ENCODE data around the gene MMP11. TPM values are rescaled to one million over a fixed set of nuclear protein-coding genes. Genes with fewer than 3 reads are reported as not detected.

The MMP11 gene
- total and polyA plus RNA-seq, 8 donors, result 0.50 to 54.2 (median 2.2) TPM; not detected in 2

DNA sequence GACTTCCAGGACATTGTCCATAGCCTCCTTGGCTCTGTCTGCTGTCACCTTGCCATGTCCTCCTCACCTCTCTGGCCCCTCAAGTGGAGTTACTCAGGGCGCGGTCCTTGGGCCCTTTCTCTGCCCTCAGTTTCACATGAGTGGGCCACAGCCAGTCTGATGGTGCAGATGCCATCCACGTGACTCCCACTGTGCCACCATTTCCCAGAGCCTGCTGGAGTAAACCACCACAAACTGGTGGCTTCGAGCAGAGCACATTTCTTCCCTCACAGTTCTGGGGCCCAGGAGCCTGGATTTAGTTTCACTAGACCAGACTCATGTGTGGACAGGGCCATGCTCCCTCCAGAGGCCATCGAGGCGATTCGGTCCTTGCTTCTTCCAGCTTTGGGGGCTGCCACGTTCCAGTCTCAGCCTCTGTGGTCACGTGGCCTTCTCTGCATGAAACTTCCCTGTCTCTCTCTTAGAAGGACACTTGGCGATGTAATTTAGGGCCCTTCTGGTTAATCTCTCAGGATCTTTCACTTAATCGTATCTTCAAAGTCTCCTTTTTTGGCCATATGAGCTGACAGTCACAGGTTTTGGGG is 28.7 kb downstream of the MMP11 start:
- Histone ChIP-seq H3K27me3 (no peaks in the 10 kb centered on the region), H3K9me3 (no peaks in the 10 kb centered on the region), H3K4me1 (no peaks in the 10 kb centered on the region), H3K36me3 (peaks cover 72 to 99% (median 94%) of the 10 kb centered on the region in 4 donors), H3K4me3 (no peak overlapping the region), H3K27ac (no peak overlapping the region)
- WGBS, 5 donors, result 90 to 94% (median 91%) methylated on average over 10 to 11 of the region's 11 CpGs
- intact Hi-C loops (cut with DNase I; ENCODE audit: low total_unique reads), result no loop called here
- peak in 1 of 2 donors; percentile 0 for DNase-seq
- TF ChIP-seq POLR2AphosphoS5 (IDR thresholded peaks at IDR 0.05) (no peak), EP300 (IDR thresholded peaks at IDR 0.05) (no peak), POLR2A (IDR thresholded peaks at IDR 0.05) (no peak)
- TF ChIP-seq, protein P1, sequence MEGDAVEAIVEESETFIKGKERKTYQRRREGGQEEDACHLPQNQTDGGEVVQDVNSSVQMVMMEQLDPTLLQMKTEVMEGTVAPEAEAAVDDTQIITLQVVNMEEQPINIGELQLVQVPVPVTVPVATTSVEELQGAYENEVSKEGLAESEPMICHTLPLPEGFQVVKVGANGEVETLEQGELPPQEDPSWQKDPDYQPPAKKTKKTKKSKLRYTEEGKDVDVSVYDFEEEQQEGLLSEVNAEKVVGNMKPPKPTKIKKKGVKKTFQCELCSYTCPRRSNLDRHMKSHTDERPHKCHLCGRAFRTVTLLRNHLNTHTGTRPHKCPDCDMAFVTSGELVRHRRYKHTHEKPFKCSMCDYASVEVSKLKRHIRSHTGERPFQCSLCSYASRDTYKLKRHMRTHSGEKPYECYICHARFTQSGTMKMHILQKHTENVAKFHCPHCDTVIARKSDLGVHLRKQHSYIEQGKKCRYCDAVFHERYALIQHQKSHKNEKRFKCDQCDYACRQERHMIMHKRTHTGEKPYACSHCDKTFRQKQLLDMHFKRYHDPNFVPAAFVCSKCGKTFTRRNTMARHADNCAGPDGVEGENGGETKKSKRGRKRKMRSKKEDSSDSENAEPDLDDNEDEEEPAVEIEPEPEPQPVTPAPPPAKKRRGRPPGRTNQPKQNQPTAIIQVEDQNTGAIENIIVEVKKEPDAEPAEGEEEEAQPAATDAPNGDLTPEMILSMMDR (IDR thresholded peaks at IDR 0.05), result no peak

DNA sequence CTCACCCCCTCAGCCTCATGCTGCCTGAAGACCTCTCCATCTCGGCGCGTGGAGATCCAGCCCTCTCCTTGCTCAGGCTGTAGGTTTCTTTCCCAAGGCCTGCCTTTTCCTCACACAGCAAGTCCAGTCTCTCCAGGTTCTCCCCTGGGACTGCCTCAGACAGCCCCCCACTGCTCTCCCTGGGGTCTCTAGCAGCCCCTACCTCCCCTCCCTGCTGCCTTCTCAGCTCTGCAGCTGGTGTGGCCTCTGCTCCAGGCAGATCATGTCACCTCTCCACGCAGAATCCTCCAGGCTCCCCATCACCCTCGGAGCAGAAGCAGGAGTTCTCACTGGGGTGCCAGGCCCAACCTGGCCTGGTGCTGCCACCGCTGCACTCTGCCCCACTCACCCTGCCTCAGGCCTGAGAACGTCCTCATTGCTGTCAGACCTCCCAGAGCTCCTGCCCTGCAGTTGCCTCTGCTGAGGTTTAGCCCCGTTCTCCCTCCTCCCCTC is 29.3 kb downstream of the MMP11 start:
- H3K36me3 ChIP-seq, result peaks cover 72 to 99% (median 95%) of the 10 kb centered on the region in 4 donors
- WGBS, 5 donors, result 92 to 96% (median 94%) methylated on average over 8 of the region's 8 CpGs
- H3K9me3 ChIP-seq, result no peaks in the 10 kb centered on the region
- no peak overlapping the region for H3K4me3 ChIP-seq
- no peaks in the 10 kb centered on the region for H3K4me1 ChIP-seq
- intact Hi-C loops (cut with DNase I; ENCODE audit: low total_unique reads), result no loop called here
- H3K27me3 ChIP-seq, result no peaks in the 10 kb centered on the region
- H3K27ac ChIP-seq, result no peak overlapping the region
- TF ChIP-seq EP300 (IDR thresholded peaks at IDR 0.05) (no peak), POLR2A (IDR thresholded peaks at IDR 0.05) (no peak), POLR2AphosphoS5 (IDR thresholded peaks at IDR 0.05) (no peak)
- TF ChIP-seq, protein P1 (IDR thresholded peaks at IDR 0.05), result no peak
- DNase-seq, result no peak

DNA sequence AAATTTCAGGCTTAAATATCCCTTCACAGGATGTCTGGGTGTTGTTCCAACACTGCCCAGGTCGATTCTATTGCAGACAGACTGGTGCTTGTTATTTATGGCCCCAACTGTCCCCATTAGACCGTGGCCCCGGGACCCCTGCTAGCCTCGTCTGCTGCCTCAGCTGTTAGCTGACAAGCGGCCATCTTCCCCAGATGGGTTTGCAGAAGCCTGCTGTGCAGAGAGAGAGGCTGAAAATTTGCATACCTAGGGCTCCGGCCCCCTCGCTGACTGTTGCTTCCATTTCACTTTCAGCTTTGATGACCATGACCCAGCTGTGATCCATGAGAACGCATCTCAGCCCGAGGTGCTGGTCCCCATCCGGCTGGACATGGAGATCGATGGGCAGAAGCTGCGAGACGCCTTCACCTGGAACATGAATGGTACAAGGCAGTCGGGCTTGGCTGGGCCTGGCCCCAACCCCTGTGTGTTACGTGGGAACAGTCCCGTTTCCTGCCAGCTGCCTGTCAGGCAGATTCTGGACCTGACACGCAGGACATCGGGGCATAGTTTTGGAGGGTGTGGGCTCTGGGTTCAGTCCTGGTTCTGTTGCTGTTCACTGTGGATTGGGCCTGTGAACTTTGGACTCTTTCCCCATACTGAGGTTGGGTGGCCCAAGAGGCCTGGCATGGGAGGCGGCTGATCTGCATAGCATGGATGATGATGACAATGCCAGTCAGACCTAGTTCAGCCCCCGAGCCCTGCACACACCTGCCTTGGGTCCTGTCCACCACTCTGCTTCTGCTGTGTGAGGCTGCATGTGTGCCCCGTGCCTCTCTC is 30.6 kb downstream of the MMP11 start:
- Histone ChIP-seq H3K4me3 (peak overlapping the region in 1 of 4 donors; percentile 5), H3K36me3 (peaks cover 70 to 100% (median 96%) of the 10 kb centered on the region in 4 donors), H3K4me1 (no peaks in the 10 kb centered on the region), H3K27me3 (no peaks in the 10 kb centered on the region), H3K27ac (no peak overlapping the region), H3K9me3 (no peaks in the 10 kb centered on the region)
- TF ChIP-seq POLR2A (IDR thresholded peaks at IDR 0.05), result no peak
- TF ChIP-seq EP300 (IDR thresholded peaks at IDR 0.05), result no peak
- TF ChIP-seq, protein P1 (IDR thresholded peaks at IDR 0.05), result no peak
- TF ChIP-seq POLR2AphosphoS5 (IDR thresholded peaks at IDR 0.05), result no peak
- peak in 1 of 2 donors; percentile 1 for DNase-seq
- intact Hi-C loops (cut with DNase I; ENCODE audit: low total_unique reads), result no loop called here
- 70 to 84% (median 83%) methylated on average over 15 to 21 of the region's 21 CpGs for WGBS, 5 donors

DNA sequence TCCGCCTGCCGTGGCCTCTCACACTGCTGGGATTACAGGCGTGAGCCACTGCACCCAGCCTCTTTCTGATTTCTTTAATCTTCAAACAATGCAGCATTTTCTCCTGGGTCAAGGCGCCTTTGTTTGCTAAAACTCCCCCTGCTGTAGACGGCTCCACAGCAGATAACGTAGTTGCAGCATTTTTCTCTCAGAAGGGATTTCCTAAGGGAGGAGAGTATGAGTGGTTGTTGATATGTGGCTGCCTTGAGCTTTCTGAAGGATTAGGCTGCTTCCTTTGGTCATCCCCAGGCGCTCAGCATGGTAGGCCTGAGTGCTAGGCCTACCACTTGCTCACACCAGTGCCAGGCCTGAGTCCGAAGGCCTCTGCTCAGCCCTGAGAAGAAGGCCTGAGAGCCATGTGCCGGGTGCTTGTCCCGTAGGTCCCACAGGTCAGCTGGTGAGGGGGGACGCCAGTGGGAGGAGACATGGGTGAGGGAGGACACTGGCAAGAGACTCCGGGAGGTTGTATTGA is 32.2 kb downstream of the MMP11 start:
- Histone ChIP-seq H3K27ac (no peak overlapping the region), H3K4me1 (no peaks in the 10 kb centered on the region), H3K27me3 (no peaks in the 10 kb centered on the region), H3K4me3 (no peak overlapping the region), H3K9me3 (no peaks in the 10 kb centered on the region), H3K36me3 (peaks cover 62 to 100% (median 96%) of the 10 kb centered on the region in 4 donors)
- DNase-seq, result peak in 1 of 2 donors; percentile 46
- intact Hi-C loops (cut with DNase I; ENCODE audit: low total_unique reads), result no loop called here
- 38 to 62% (median 60%) methylated on average over 11 to 12 of the region's 12 CpGs for WGBS, 5 donors
- TF ChIP-seq EP300 (IDR thresholded peaks at IDR 0.05) (no peak), POLR2AphosphoS5 (IDR thresholded peaks at IDR 0.05) (no peak), POLR2A (IDR thresholded peaks at IDR 0.05) (no peak)
- TF ChIP-seq, protein P1 (IDR thresholded peaks at IDR 0.05), result no peak
